Activated B cell treated with CpG ODN at 0.5 μM for 24 hours (primary cell): ENCODE measurements around the gene MTERF2. TPM values are rescaled to one million over a fixed set of nuclear protein-coding genes. Genes with fewer than 3 reads are reported as not detected.
A peak's percentile ranks its signal among the peaks of the same experiment; 100 is the strongest.

ENCODE experiments used
- ATAC-seq: fragments of 200-7000 bp; cut with Tn5 transposase; one replicate; pipeline ENCODE4 v1.10.0; 2021; ENCODE audit warnings: low read depth, mild to moderate bottlenecking, moderate library complexity
- CTCF ChIA-PET: fragments of 350-600 bp; sonication (Branson Sonifier 250); formaldehyde crosslinking; loops from one replicate; lab custom pipeline; 2021; ENCODE audit warnings: antibody characterized with exemption; lab: Charles Lee
- POLR2A ChIA-PET: fragments of 350-600 bp; sonication (Branson Sonifier 250); formaldehyde crosslinking; loops from one replicate; lab custom pipeline; 2021; ENCODE audit warnings: antibody characterized with exemption; lab: Charles Lee
- DNase-seq: peaks from one replicate; pipeline ENCODE4 v3.0.0; 2022
- H3K27ac Mint-ChIP-seq: one replicate; pipeline ENCODE4 v1.8.0; 2020; ENCODE audit warnings: mixed read lengths
- H3K27me3 Mint-ChIP-seq: one replicate; pipeline ENCODE4 v1.8.0; 2021; ENCODE audit warnings: mixed read lengths
- H3K36me3 Mint-ChIP-seq: one replicate; pipeline ENCODE4 v1.8.0; 2021; ENCODE audit warnings: low read depth, mixed read lengths
- H3K4me1 Mint-ChIP-seq: one replicate; pipeline ENCODE4 v1.8.0; 2021; ENCODE audit warnings: mixed read lengths
- H3K4me3 Mint-ChIP-seq: one replicate; pipeline ENCODE4 v1.8.0; 2020; ENCODE audit warnings: mild to moderate bottlenecking, mixed read lengths
- H3K9me3 Mint-ChIP-seq: one replicate; pipeline ENCODE4 v1.8.0; 2020; ENCODE audit warnings: mixed read lengths
- intact Hi-C: fragments of 100-400 bp; cut with micrococcal nuclease; formaldehyde crosslinking; loops from one replicate; pipeline ENCODE4 v1.15.1; 2024
- total RNA-seq: library from RNA; stranded (reverse); gene quantifications from 2 replicates; pipeline ENCODE4 v1.2.3, GENCODE V29; 2022
- TF ChIP-seq, protein P1 (sequence below): fragments of 200-600 bp; IDR thresholded peaks from one replicate; pipeline ENCODE4 v1.8.0; 2022; ENCODE audit warnings: antibody characterized with exemption, mild to moderate bottlenecking

The MTERF2 gene
- total RNA-seq, 1 donor from 2014 or later, result 9.4 TPM

DNA sequence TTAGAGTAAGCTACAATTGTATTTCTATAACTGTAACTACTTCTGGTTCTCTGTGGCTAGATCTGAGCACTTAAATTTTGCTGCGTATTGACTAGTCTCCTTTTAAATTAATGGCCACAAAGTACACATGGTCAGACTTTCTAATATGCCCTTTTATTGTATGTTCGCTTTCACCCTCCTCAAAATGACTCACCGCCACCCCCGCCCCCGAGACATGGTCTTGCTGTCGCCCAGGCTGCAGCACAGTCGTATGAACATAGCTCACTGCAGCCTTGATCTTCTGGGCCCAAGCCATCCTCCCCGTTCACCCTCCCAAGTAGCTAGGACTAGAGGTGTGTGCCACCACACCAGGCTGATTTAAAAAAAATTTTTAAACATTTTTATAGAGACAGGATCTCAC is 11.8 kb downstream of the MTERF2 start:
- Mint-ChIP-seq H3K27ac (no peak overlapping the region), H3K27me3 (no peaks in the 10 kb centered on the region), H3K9me3 (no peaks in the 10 kb centered on the region), H3K4me3 (no peak overlapping the region), H3K4me1 (peaks cover 16% of the 10 kb centered on the region), H3K36me3 (peaks cover 15% of the 10 kb centered on the region)
- ATAC-seq (no peak), DNase-seq (no peak)
- intact Hi-C loops, result no loop called here
- TF ChIP-seq, protein P1, sequence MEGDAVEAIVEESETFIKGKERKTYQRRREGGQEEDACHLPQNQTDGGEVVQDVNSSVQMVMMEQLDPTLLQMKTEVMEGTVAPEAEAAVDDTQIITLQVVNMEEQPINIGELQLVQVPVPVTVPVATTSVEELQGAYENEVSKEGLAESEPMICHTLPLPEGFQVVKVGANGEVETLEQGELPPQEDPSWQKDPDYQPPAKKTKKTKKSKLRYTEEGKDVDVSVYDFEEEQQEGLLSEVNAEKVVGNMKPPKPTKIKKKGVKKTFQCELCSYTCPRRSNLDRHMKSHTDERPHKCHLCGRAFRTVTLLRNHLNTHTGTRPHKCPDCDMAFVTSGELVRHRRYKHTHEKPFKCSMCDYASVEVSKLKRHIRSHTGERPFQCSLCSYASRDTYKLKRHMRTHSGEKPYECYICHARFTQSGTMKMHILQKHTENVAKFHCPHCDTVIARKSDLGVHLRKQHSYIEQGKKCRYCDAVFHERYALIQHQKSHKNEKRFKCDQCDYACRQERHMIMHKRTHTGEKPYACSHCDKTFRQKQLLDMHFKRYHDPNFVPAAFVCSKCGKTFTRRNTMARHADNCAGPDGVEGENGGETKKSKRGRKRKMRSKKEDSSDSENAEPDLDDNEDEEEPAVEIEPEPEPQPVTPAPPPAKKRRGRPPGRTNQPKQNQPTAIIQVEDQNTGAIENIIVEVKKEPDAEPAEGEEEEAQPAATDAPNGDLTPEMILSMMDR, result no peak
- ChIA-PET CTCF (no interaction called here), POLR2A (no interaction called here)

DNA sequence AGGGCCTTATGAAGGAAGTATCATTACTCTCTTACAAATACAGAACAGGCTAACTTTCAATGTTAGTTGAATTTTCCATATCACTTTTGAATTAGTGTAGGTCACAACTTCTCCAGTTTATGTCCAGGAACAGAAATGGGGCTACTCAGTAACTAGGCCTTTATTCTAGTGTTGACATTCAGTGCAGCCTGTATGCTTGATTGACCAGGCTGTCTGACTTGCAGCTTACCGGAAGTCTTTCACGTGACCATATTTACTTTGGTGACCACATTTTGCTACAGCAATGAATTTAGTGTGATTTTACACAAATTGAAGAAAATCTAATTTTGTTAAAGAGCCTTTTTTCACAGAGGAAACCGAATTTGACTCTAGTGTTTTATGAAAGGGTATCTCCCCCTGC is 12.4 kb downstream of the MTERF2 start:
- intact Hi-C loops, result no loop called here
- Mint-ChIP-seq H3K36me3 (peaks cover 19% of the 10 kb centered on the region), H3K4me1 (peaks cover 16% of the 10 kb centered on the region), H3K27ac (no peak overlapping the region), H3K27me3 (no peaks in the 10 kb centered on the region), H3K9me3 (no peaks in the 10 kb centered on the region), H3K4me3 (no peak overlapping the region)
- POLR2A ChIA-PET, result interaction anchor here (1.2 kb wide), 1 partner anchor 19 kb away, joined by 4 read pairs; the partner anchor contains the start of gene TMEM263
- TF ChIP-seq, protein P1, result no peak
- DNase-seq (no peak), ATAC-seq (peak; percentile 47)
- CTCF ChIA-PET, result no interaction called here

DNA sequence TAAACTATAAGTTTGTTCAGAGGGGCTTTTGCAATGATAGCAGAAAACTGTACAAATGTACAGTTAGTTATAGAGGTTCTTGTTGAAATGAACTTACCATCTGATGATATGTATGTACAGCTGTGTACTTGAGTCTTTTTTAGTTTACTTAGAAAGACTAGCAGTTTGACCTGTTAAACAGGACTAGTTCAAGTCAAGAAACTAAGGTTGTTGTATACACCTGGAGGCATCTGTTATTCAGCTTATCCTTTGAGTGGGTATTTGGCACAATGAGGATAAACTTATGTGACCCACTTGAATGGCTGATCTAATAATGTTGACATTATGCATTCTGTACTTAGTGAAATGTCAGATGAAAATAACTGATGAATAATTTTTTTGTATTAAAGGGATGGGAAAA is 13.4 kb downstream of the MTERF2 start:
- peaks cover 16% of the 10 kb centered on the region for H3K4me1 Mint-ChIP-seq
- DNase-seq (no peak), ATAC-seq (no peak)
- H3K27me3 Mint-ChIP-seq, result no peaks in the 10 kb centered on the region
- CTCF ChIA-PET, result no interaction called here
- H3K27ac Mint-ChIP-seq, result no peak overlapping the region
- H3K36me3 Mint-ChIP-seq, result peaks cover 22% of the 10 kb centered on the region
- H3K9me3 Mint-ChIP-seq, result no peaks in the 10 kb centered on the region
- intact Hi-C loops, result loop anchor here (2.0 kb wide), 1 partner anchor 17 kb away; no protein-coding TSS in a partner anchor
- POLR2A ChIA-PET, result interaction anchor here (0.7 to 1.2 kb wide), 2 partner anchors 11 to 18 kb away, joined by 4 to 9 read pairs; partner anchors contain the start of gene TMEM263
- TF ChIP-seq, protein P1, result no peak
- no peak overlapping the region for H3K4me3 Mint-ChIP-seq

DNA sequence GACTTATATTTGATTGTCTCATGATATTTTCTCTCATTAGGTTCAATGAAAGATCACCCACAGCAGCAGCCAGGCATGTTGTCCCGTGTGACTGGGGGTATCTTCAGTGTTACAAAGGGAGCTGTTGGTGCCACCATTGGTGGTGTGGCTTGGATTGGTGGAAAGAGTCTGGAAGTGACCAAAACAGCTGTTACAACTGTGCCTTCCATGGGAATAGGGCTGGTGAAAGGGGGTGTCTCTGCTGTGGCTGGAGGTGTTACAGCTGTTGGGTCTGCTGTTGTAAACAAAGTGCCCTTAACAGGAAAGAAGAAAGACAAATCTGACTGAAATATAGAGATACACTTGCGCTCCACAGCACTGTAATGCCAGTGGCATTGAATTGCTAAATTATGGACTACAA is 15.9 kb downstream of the MTERF2 start:
- no peak overlapping the region for H3K27ac Mint-ChIP-seq
- no peaks in the 10 kb centered on the region for H3K9me3 Mint-ChIP-seq
- intact Hi-C loops, result no loop called here
- H3K4me3 Mint-ChIP-seq, result no peak overlapping the region
- H3K27me3 Mint-ChIP-seq, result no peaks in the 10 kb centered on the region
- peaks cover 16% of the 10 kb centered on the region for H3K4me1 Mint-ChIP-seq
- ChIA-PET POLR2A (no interaction called here), CTCF (no interaction called here)
- DNase-seq (no peak), ATAC-seq (no peak)
- TF ChIP-seq, protein P1, result no peak
- peaks cover 35% of the 10 kb centered on the region for H3K36me3 Mint-ChIP-seq

DNA sequence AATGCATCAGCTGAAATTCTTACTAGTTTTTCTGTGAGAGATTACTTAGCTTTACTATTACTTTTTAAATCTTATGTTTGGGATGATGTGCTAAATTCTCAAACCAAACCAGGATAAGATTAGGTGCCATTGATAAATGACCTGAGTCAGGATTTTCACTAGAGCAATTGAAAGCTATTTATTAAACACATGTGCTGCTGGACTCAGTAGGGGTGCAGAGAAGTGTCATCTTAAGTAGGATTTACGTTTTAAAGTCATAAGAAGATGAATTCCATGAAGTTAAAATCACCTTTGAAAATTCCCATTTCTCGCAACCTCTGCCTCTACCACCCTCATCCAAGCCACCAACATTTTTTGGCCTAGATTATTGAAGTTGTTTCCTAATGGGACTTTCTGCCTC is 22.4 kb downstream of the MTERF2 start:
- ATAC-seq, result no peak
- POLR2A ChIA-PET, result no interaction called here
- no peaks in the 10 kb centered on the region for H3K9me3 Mint-ChIP-seq
- intact Hi-C loops, result no loop called here
- H3K36me3 Mint-ChIP-seq, result peaks cover 43% of the 10 kb centered on the region
- no peaks in the 10 kb centered on the region for H3K27me3 Mint-ChIP-seq
- TF ChIP-seq, protein P1, result no peak
- H3K27ac Mint-ChIP-seq, result no peak overlapping the region
- no peak for DNase-seq
- peaks cover 2% of the 10 kb centered on the region for H3K4me1 Mint-ChIP-seq
- CTCF ChIA-PET, result no interaction called here
- no peak overlapping the region for H3K4me3 Mint-ChIP-seq
